ENCODE data around the gene ARHGAP40.
A peak's percentile ranks its signal among the peaks of the same experiment; 100 is the strongest.

Gene ARHGAP40

DNA sequence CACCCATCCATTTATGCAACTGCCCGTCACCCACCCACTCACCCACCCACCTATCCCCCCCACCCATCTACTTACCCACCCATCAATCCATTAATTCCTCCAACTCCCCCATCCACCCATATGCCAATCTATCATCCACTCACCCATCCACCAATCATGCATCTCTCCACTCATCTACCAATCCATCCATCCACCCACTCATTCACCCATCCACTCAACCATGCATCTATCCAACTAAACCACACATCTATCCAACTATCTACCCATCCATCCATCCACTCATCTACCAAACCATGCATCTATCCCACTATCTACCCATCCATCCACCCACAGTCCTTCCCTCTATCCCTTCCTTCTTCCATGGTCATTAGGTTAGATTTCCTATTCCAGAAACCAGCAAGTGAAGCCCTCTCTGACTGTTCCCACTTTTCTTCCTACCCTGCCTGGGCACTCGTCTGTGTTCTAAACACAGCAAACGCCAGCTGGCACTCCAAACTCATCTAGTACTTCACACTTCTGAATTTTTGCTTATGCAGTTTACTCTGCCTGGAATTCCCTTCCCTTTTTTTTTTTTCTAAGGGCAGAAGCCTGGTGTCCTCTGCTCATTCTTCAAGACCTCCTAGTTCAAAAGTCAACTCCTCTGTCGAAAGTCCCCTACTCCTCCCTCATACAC, 43.1 kb downstream of the ARHGAP40 start:
- TF ChIP-seq, protein P1, sequence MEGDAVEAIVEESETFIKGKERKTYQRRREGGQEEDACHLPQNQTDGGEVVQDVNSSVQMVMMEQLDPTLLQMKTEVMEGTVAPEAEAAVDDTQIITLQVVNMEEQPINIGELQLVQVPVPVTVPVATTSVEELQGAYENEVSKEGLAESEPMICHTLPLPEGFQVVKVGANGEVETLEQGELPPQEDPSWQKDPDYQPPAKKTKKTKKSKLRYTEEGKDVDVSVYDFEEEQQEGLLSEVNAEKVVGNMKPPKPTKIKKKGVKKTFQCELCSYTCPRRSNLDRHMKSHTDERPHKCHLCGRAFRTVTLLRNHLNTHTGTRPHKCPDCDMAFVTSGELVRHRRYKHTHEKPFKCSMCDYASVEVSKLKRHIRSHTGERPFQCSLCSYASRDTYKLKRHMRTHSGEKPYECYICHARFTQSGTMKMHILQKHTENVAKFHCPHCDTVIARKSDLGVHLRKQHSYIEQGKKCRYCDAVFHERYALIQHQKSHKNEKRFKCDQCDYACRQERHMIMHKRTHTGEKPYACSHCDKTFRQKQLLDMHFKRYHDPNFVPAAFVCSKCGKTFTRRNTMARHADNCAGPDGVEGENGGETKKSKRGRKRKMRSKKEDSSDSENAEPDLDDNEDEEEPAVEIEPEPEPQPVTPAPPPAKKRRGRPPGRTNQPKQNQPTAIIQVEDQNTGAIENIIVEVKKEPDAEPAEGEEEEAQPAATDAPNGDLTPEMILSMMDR (IDR thresholded peaks at IDR 0.05; ENCODE audit: low read depth, low read length), result no peak
- H3K4me3 ChIP-seq (ENCODE audit: low read depth, low read length), result no peak overlapping the region

DNA sequence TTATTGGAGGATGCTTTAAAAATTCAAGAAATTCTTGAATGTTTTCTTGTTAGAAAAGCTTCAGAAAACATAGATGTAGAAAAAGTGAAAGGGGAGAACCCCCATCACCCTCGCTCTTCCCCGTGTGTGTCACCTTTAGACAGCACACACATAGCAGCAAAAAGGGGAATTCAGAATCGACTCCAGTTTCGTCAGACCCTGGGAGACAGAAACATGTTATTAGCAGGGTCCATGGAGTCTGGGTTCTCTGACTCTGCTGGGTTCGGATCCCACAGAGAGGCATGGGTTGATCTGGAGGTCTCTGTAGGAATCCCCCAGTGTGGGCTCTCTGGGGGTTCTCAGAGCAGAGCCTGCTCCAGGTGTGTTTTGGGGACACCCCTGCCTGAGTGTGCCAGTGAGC, 43.7 kb downstream of the ARHGAP40 start:
- H3K4me3 ChIP-seq (ENCODE audit: low read depth, low read length), result no peak overlapping the region
- TF ChIP-seq, protein P1 (IDR thresholded peaks at IDR 0.05; ENCODE audit: low read depth, low read length), result no peak

DNA sequence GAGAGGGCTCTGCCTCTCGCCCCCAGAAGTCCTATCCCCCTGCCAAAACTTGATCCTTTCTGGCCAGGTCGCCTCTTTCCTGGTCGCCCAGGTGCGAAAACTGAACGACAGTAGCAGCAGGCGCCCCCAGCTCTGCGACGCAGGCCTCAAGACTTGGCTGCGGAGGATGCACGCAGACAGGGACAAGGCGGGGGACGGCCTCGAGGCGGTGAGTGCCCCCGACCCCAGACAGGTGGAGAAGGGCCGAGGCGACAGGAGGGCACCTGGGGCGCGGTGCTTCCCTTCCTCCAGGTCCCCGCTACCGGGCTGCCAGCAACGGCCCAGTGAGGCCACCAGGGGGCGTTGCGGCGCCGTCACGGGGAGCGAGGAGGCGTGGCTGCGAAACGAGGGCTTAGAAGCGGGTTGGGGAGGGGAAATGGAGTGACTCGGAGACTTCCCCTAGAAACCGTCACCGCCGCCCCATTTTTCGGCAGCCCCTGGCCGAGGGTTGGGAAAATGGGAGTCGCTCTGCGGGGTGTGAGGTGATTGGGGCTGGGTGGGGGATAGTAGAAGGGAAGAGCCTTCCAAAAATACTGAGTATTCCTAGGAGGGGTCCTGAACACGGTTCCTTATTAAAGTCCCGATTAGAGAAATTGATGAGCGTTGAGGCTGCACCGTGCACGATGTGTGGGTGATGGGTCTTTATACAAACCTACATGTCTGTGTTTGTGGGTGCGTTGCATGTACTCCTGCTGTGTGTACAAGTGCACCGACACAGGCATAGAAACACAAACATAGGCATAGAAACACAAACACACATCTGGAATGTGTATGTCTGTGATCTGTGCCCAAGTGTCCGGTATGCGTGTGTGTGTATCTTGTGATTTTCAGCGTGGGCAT, 44.6 kb downstream of the ARHGAP40 start:
- H3K4me3 ChIP-seq (ENCODE audit: low read depth, low read length), result peak overlapping the region; percentile 4; the same call in 1 of the 2 replicates
- TF ChIP-seq, protein P1 (IDR thresholded peaks at IDR 0.05; ENCODE audit: low read depth, low read length), result peak; percentile 86

DNA sequence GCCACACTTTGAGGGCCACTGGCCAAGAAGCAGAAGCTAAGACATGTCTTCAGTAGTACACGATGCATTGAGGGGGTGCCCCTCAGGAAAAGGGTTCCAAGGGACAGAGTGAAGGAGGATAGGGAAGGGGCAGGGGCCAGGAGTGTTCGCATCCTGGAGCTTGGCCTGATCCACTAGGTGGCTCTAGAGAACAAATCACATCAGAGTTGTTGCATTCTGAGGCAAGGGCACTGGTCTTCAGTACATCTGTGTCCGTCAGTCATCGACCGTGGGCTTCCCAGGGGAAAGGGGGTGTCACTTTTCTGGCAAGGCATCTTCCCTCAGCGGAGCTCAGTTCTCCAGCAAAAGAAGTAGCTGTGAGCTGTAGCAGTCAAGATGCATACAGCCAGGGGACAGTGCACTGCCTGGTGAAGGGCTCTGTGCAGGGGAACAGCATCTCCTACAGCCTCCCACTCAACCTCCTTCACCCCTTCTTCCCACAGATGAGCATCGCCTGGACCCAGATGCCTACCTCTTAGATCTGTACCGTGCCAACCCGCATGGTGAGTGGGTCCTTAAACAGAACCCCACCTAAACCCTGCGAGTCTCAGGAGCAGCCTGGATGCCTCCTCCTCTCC, 47.8 kb downstream of the ARHGAP40 start:
- TF ChIP-seq, protein P1 (IDR thresholded peaks at IDR 0.05; ENCODE audit: low read depth, low read length), result 0 out of 2 replicates have a peak, but pooled peaks have one; percentile 20
- H3K4me3 ChIP-seq (ENCODE audit: low read depth, low read length), result no peak overlapping the region

DNA sequence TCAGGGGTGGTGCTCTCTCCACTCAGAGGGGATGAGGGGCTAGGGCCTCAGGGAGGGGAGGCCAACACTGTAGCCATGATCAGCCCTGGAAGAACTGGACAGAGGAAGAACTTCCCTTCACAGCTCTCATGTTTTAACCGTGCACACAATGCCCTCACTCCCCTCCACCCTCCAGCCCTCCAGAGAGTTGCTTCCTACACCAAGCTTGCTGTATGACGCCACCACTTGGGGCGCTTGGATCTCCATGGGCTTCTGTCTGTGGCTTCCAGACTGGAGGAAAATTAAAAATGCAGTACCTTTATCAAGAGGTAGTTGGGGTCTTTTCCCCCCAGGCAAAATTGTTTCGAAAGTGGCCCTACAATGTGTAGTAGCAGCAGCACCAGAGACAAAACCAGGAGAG, 48.4 kb downstream of the ARHGAP40 start:
- no peak overlapping the region for H3K4me3 ChIP-seq (ENCODE audit: low read depth, low read length)
- TF ChIP-seq, protein P1 (IDR thresholded peaks at IDR 0.05; ENCODE audit: low read depth, low read length), result no peak

DNA sequence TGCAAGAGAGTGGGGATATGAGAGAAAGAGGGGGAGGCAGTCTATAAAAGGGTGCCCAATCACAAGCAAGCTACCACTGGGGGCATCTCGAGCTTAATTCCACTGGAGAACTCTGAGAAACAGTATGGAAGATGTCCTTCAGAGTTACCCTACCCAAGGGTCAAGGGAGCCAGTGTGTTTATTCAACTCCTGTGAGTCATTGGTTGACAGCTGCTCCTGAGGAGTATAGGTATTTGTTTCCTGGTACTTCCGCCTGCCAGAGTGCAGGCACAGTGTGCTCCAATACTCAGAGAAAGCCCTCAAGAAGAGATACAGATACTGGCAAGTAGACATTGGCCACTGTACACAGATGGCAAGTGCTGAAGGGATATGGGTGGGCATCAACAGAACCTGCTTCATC, 49.5 kb downstream of the ARHGAP40 start:
- TF ChIP-seq, protein P1 (IDR thresholded peaks at IDR 0.05; ENCODE audit: low read depth, low read length), result no peak
- no peak overlapping the region for H3K4me3 ChIP-seq (ENCODE audit: low read depth, low read length)

Data from WI38 (cell line).